GM12865 (cell line): ENCODE data around the gene RND3.

Experiments
- DNase-seq: peaks from one replicate; pipeline ENCODE4 v3.0.0; 2010; ENCODE audit warnings: low read depth
- H3K4me3 ChIP-seq: 2 replicates; pipeline ENCODE4 v1.5.1; 2011; ENCODE audit warnings: mild to moderate bottlenecking, low read depth, low read length, control low read depth
- TF ChIP-seq, protein P1 (sequence below): IDR thresholded peaks from 2 replicates; pipeline ENCODE4 v1.5.1; 2011; ENCODE audit warnings: low read length, control low read depth, low read depth, inconsistent platforms; ENCODE audit not compliant: insufficient read depth; ENCODE audit errors: missing control alignments

The RND3 gene

GRCh38 chr2:150495001-150495400 is 7.5 kb upstream of the RND3 start:
- no peak for DNase-seq
- H3K4me3 ChIP-seq, result no peak overlapping the region
- TF ChIP-seq, protein P1, sequence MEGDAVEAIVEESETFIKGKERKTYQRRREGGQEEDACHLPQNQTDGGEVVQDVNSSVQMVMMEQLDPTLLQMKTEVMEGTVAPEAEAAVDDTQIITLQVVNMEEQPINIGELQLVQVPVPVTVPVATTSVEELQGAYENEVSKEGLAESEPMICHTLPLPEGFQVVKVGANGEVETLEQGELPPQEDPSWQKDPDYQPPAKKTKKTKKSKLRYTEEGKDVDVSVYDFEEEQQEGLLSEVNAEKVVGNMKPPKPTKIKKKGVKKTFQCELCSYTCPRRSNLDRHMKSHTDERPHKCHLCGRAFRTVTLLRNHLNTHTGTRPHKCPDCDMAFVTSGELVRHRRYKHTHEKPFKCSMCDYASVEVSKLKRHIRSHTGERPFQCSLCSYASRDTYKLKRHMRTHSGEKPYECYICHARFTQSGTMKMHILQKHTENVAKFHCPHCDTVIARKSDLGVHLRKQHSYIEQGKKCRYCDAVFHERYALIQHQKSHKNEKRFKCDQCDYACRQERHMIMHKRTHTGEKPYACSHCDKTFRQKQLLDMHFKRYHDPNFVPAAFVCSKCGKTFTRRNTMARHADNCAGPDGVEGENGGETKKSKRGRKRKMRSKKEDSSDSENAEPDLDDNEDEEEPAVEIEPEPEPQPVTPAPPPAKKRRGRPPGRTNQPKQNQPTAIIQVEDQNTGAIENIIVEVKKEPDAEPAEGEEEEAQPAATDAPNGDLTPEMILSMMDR, result no peak

DNA sequence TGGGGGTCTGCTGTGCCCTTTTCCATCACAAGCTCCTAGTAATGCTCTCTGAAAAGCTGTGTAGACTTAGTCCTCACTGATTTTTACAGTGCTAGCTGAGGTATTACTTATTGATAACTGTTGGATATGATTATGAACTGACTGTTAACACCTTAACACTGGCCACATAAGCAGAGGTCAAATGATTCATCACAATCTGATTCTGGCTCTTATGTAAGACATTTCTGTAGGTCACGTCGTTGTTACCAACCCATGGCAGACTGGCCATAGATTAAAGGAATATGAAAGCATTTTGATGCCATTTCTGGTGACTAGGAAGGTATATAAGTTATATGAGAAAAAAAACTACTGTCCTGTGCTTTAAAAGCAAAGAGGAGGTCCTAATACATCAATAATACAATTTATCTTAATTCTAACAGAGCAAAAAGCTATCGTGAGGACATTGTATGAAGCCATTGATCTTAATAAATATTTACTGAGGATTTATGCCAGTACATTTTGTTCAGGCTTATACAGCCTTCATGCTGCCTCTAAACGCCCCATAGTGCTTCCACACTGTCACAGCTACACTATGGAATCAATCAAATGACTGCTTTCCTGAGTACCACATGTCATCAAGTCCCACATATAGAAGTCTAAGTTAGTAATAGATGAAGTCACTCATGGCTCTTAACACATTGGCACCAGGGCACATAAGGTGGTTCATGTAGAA is 6.9 kb upstream of the RND3 start:
- H3K4me3 ChIP-seq, result no peak overlapping the region
- TF ChIP-seq, protein P1, result no peak
- DNase-seq, result no peak

DNA sequence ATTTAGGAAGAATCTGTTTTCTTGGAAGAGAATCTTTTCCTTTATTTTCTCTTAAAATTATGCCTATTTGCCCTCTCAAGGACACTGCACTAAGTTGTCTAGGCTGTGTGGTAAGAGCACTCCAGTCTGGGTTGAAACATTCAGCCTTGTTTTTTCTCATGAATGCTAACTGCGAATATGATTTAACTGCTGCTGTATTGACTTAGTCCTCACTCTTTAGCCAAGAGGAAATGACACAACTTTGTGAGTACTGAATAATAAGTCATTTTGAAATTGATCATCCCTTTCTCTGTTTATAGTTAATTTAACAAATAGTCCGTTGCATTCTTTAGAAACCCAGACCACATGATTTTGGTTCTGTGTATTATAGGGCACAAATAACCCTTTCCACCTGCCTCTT is 4.5 kb upstream of the RND3 start:
- no peak for DNase-seq
- no peak overlapping the region for H3K4me3 ChIP-seq
- TF ChIP-seq, protein P1, result no peak

GRCh38 chr2:150491430-150491829 is 4.0 kb upstream of the RND3 start:
- no peak for DNase-seq
- no peak overlapping the region for H3K4me3 ChIP-seq
- TF ChIP-seq, protein P1, result no peak

DNA sequence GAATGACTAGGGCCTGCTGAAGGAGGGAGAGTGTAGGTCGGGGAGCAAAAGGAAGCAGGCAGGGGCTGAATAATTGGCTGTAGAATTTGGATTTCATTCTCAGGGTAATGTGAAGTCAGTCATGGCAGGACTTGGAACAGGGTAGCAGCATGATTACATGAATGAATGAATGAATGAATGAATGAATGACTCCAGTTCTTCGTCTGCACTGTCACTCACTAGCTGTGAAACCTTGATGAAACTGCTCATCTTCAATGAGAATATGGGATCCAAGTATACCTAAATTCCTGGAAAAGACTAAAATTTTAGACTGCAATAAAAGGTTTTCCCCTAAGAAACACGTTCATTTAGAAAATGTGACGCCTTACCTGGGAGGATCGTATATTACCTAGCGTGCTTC is 3.0 kb upstream of the RND3 start:
- no peak overlapping the region for H3K4me3 ChIP-seq
- no peak for DNase-seq
- TF ChIP-seq, protein P1, result no peak

DNA sequence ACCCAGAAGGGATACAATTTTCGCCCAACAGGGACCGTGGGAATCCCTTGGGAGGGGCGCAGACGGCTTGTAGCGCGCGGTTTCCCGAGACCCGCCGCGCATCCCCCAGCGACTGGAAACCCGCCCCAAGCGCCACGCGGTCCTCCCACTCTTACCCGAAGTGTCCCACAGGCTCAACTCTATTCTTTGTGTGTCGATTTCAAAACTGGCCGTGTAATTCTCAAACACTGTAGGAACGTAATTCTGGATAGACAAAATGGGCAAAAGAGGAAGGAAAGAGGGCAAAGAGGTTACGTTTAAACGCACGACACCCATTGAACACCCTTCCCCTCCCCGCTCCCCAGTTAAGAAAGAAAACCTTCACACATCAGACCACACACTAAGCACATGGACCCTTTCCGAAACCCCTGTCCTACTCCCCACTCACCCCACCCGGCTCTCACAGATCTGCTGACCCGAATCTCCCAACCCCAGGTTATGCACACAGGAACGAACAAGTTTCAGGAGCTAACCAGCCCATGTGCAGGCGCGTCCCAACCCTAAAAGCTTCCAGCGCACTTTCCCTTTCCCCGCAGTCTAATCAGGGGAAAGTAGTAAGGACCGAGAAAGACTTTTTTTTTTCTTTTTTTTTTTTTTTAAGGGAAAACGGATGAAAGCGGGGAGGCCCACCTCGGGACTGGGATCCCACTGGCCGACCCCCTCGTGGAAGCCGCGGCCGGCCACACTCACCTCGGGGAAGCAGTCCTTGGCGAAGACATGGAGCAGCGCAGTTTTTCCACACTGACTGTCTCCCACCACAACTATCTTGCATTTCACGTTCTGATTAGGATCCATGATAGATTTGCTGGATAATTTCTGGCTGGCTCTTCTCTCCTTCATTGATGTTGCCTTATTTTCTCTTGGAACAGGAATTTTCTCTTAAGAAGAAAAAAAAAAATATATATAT is 655 bp downstream of the RND3 start:
- TF ChIP-seq, protein P1, result no peak
- H3K4me3 ChIP-seq, result no peak overlapping the region
- no peak for DNase-seq
